ENCODE data around the gene E2F8.

- TF ChIP-seq POLR2A (IDR thresholded peaks at IDR 0.05) (no peak), CTCF (IDR thresholded peaks at IDR 0.05) (no peak)
Measured at GRCh38 chr11:19253153-19253745, 12.5 kb upstream of the E2F8 start.

Data from heart left ventricle (tissue), 13 donors.